ENCODE results near the gene EIF2S3.

DNA sequence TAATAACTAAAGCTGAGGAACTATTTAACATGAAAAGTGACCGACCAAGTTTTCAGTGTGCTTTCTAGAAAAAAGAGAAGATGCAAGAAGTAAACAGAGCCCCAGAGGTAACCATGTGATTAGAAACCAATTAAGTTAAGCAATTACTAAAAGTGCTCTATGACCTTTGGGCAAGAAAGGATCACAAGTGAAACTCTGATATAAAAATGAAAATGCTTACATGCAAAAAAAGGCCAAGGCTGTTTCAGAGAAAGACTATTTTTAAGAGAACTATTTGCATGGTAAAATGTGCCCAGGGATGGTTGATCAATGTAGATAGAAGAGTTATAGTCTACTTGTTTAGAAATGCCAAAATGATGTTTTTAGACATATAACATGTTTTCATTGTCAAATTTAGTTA is 49.7 kb upstream of the EIF2S3 start:
- TF ChIP-seq CTBP2 (IDR thresholded peaks at IDR 0.05; ENCODE audit: borderline replicate concordance, insufficient read depth, insufficient read length, low read length), result no peak
- TF ChIP-seq SIN3A (conservative IDR thresholded peaks at IDR 0.05 in 1 of 2, IDR thresholded peaks at IDR 0.05 in 1 of 2; ENCODE audit: low read depth in 1 of 2, low read length in 2 of 2), result no peak
- TF ChIP-seq ZNF274 (IDR thresholded peaks at IDR 0.05; ENCODE audit: borderline replicate concordance, extremely low read depth, low read length), result no peak

Data from H1 (cell line).